Fibroblast of skin of left biceps (primary cell): Measurements from ENCODE around the gene ST3GAL5.
"Not testable (repeated sequence)": the region's sequence is repeated elsewhere in the genome, so short reads cannot be mapped to it uniquely, and the experiment has no call there.

Experiments used
- DNase-seq, 2 experiments: peaks; one replicate each; pipeline ENCODE4 v3.0.0-alpha.2; 2013; ENCODE audit warnings: low read depth in 2 of 2

The ST3GAL5 gene

DNA sequence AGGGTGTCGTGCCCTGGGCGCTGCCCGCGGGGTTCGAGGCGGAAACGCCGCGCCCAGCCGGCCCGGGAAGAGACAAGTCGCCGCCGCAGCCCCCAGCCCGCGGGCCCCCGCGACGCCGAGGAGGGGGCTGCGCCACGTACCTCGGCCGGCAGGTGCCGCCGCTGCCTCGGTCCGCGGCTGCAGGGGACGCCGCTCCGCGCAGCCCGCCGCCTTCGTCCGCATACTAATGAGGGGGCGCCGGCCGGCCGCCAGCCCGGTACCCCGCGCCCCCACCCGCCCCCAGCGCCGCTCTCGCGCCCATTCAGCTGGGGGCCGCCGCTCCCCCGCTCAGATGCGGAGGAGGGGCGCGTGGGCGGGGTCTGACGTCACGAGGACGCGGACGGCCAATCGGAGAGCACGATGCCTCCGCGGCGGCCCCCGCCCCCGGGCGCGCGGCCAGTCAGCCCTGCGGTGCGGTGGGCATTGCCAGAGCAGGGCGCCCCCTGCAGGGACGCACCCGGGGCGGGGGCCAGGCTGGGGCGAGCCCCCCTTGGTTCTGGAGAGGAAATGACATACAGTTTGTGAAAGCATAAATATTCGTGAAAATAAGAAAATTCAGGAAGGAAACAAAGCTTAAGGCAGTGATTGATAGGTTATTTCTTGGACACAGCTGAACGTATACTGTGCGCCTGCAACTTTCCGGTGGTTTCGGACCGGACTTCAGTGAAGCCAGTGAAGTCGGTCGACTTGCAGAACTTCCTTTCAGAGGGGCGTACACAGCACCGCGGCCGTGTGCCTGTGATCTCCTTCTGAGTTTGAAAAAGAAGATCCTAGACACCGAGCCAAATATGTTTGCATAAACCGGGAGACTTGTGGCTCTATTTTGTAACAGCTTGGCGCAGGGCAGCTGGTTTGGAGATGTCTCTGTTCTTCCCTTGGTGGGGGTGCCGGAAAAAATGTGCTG lies at the start of gene ST3GAL5:
ST3GAL5 (minus strand) TSS at position 307 of the 943 bp plus-strand sequence; CDS start at position 222, 85 bp downstream.
- peak in 1 of 2 experiments; percentile 65 for DNase-seq

DNA sequence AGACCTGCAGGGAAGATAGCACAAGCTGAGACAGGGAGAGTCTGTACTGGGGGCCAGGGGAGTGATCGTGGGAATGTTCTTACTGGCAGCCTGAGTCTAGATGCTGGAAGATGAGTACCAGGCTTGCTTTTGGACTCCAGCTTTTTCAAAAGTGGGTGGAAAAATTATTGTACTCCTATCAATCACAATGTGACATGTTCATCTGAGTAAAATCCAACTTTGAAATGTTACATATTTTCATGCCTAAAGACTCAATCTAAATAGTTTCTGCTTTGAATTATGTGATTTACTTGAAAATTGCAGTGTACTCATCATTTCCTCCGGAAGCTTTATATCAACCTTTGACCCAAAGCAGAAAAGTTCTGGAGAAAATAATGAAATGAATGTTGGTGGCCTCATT lies 49.7 kb upstream of the ST3GAL5 start:
- DNase-seq = no peak

DNA sequence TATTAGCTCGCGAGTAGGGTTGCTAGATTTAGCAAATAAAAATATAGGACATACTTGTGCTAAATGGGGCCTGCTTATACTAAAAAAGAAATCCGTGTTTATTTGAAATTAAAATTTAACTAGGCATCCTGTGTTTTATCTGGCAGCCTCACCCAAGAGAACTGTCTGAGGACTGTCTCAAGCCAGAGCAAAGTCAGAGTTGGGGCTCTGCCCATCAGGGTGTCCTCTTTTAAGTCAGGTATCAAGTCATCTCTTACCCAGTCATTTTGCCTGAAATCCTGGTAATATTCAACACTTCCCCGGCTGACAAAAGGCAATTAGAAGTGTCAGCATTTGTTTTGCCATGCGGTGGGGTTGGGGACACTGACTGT lies 48.3 kb upstream of the ST3GAL5 start:
- no peak for DNase-seq

DNA sequence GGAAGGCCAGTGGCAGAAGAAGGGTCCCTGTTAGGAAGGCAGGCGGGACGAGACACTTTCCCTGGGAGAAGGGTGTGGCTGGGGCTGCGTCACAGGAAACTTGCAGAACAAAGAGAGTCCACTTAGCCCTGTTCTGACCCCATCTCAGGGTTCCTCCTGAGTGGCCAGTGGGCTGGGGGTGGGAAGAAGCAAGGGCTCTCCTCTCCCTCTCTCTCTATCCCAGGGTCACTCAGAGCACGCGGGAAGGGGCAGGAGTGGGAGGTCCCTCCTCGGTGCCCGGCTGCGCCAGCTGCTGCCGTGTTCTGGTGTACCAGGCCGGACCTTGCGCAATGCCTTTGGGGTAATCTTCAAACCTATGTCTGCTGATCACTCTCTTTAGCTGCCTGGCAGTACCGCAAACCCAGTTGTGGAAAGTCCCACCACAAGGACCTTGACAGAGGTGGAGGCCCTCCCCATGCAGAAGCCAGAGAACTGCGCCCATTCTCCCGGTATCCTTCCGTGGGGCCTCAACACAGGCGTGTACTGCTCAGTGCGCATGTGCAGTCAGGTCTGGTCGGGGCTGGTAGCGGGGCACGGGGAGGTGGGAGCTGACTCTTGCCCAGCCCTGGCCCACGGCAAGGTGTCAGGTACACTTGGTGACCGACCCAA lies 47.8 kb upstream of the ST3GAL5 start:
- no peak for DNase-seq

DNA sequence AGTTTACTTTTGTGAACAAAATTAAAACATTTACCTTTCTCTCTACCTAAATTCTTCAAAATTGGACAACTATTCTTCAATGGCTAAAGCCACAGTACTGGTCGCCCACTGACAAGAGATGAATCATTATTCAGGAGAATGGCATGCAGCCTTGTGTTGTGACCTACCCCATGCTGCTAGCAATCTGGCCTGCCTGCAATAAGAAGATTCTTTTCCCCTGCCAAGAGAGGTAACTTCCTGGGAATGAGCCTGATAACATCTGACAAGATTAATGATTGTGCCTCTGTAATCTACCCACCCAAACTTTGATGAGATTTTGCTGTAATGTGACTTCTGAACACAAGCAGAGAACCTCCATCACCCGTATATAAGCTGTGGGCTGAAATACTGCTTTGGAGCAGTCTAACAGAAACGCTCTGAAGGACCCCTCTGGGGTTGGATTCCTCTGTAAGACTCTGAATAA lies 47.0 kb upstream of the ST3GAL5 start:
- DNase-seq = peak in 1 of 2 experiments; percentile 58

DNA sequence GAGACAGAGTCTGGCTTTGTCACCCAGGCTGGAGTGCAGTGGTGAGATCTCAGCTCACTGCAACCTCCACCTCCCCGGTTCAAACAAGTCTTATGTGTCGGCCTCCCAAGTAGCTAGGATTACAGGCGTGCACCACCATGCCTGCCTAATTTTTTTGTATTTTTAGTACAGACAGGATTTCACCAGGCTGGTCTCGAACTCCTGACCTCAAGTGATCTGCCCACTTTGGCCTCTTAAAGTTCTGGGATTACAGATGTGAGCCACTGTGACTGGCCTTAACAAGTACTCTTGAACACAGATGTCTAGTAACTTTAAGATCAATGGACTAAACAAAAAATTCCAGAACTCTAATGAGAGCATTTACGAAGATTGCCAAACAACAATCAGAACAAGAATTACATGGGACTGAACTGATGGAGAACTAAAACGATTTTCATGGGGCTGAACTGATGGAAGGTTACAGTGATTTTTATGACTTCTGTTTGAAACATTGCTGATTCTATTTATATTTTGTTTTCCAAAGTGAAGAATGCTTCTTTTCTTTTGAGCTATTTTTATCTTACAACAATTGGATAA lies 46.5 kb upstream of the ST3GAL5 start:
- DNase-seq = no peak

DNA sequence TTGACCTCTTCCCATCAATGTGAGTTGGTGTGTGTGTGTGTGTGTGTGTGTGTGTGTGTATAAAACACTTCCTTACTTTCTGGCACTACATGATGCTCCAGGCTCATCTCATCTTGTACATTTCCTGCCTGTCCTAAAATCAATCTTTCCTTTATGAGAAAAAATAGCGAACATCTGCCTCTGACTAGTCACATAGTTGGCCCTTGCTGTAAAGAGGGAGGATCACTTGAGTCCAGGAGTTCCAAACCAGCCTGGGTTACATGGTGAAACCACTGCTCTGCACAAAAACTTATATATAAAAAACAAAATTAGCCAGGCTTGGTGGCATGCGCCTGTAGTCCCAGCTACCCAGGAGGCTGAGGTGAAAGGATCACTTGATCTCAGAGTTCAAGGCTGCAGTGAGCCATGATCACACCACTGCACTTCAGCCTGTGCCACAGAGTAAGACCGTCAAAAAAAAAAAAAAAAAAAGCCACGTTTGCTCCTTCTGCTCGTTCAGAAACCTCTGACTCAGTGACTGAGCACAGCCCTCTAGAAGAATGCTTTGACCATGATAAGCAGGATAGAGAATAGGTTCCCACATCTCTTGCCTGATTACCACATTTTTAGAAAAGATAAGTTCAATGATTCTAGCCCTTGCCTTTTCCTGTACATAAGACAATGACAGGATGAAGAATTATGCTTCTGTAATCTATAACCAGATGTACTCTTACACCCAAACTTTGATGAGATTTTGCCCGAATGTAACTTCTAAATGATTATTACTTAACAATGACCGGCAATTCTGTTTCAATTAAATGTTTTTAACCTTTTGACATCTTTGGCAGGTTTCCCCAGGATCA lies 45.2 kb upstream of the ST3GAL5 start:
- peak; percentile 65 to 66 for DNase-seq

DNA sequence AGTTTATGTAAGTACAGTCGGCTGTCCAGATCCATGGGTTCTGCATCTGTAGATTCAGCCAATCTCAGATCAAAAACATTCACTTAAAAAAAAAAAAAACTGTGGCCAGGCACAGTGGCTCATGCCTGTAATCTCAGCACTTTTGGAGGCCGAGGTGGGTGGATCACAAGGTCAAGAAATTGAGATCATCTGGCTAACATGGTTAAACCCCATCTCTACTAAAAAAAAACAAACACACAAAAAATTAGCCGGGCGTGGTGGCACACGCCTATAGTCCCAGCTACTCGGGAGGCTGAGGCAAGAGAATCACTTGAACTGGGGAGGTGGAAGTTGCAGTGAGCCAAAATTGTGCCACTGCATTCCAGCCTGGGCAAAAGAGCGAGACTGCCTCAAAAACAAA lies 42.4 kb upstream of the ST3GAL5 start:
- DNase-seq = not testable (repeated sequence)

DNA sequence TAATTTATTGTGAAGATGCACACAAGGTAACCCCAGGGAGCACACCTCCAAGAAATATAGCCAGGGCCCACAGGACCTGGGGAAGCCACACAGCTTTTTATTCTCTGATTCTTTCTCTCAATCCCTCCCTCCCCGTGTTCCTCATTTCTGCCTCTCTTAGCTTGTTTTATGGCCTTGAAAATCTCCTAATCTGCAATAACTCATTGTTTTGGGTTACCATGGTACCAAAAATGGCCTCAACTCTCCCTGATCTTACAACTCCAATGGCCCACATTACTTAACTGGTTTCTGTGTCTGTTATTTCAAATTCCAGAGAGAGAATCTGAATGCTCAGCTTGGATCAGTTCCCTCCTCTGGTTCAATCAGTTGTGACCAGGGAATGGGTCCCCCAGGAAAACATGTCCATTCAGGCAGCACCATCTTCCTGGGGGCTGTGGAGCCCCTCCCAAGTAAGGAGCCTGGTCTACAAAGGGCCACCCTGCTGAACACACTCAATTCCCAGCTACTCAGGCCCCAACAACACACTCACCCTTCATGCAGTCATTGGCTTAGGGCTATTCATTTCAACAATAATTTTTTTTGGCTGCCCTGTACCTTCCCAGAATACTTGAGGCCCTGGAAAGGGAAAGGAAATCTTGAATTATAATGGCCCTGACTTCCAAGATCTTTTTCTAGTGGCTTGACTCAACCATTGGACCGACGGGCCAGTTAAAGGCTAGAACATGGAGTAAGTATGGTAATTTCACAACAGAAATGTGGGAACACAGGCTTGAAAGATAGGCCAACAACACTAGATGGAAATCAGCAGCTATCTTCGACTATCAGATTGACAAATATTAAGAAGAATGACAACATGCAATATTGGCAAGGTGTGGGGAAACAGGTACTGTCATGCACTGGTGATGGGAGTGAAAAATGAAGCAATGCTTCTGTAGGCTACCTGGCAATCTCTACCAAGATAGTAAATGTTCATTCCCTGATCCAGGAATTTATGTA lies 41.6 kb upstream of the ST3GAL5 start:
- no peak for DNase-seq

DNA sequence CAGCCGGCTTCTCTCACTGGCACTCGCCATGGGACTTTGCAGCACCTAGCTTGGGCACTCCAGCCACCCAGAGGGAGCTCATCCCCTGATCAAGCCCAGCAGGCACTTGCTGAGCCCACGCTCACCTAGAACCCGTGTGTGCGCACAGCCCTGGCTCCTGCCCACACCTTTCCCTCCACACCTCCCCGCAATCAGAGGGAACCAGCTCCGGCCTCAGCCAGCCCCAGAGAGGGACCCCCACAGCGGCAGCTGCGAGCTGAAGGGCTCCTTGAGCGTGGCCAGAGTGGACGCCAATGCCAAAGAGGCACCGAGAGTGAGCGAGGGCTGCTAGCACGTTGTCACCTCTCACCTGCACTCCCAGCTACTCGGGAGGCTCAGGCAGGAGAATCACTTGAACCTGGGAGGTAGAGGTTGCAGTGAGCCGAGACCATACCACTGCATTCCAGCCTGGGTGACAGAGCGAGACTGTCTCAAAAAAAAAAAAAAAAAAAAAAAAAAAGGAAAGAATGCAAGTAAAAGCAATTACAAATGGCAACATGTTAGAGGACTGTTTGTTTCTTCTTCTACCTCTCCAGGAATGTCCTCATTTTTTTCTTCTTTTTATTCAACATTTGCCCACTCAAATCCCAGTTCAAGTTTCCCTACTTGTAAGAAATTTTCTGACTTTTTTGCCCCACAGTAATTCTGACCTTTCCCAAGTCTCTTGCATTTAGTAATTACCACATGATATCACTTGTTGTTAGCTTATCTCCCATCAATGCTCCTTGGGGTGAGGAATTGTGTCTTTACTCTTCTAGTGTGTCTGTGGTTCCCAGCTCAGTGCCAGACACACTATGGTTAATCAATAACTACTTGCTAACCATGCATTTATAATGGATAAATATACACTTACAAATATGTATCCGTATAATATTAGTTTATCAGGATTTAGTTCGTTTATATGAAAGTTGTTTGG lies 40.6 kb upstream of the ST3GAL5 start:
- no peak for DNase-seq

DNA sequence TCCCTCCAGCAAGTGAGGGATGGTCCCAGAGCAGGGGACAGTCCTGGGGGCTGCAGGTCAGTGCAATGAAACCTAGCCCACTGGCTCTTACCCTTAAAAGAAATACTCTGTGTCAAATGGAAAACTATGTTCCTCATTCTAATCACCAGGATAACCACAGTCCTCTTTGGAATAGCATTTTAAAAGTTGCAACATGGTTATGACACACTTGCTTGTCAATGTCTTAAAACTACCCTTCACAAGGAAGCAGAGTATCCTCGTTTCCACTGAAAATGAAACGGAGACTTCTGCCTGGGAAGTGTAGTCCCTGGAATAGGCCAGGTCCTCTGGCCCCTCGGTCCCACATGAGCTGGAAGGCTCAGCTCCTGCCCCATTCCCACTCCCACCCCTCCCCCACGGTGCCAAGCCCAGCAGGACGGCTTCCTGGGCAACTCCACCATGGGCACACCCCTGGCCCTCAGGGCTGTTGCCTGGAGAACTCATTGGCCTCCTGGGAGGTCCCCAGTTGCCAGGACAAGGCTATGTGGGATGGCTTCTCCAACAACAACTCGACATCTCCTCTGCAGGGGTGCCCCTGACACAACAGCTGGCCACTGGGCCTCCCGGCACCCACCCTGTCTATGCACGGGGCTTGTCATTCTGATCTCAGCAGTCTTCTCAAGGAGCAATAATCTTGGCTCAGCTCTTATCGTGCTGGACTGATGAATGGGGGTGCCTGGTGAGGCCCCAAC lies 38.3 kb upstream of the ST3GAL5 start:
- DNase-seq = no peak

DNA sequence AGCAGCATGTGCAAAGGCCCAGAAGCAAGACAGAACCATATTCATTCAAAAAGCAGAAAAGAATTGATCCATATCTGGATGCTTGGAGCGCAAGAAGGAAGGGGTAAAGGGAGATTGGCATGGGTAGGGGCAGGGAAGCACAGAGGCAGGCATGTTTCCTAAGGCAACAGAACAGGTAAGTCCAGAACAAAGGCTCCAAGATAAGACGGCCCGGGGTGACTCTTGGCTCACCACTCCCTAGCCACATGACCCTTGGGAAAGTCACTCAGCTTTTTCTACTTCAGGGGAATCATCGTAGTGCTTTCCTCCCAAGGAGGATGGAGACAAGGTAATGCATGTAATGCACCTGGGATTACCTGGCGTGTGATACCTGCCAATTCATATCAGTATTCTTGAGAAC lies 37.7 kb upstream of the ST3GAL5 start:
- DNase-seq = no peak

DNA sequence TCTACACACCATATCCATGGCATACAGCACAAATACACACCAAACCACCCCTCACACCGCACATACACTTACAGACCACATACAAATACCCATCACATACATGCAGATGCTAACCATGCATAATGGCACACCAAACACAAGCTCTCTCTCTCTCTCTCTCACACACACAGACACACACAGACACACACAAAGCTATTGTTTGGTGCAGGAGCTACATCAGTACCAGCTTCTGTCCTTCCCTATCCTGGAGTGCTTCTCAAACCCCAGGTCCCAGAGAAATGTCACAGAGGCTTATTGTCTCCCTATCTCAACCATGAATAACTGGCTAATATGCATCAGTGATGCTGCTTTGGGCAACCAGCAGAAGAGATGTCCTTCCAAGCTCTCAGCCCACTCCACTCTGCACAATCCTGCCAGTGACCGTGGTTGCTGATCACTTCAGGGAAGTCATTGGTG lies 36.5 kb upstream of the ST3GAL5 start:
- no peak for DNase-seq

DNA sequence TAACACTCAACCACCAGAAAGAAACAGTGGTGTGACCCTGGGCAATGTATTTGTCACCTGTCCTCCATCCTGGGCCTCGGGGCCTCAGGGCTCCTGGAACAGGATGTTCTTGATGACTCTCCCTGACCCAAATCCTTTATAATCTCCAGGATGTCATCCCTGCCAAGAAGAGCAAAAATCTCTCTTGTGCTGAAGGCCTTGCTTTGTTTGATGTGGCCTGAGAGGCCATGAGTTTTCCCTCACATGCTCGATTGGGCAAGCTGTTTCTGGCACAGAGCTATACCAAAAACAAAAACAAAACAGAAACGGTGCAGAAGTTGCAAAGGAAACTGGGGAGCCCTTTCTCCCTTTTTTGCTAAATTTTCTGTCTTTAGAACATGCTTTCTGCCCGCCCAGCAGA lies 35.7 kb upstream of the ST3GAL5 start:
- DNase-seq = no peak

DNA sequence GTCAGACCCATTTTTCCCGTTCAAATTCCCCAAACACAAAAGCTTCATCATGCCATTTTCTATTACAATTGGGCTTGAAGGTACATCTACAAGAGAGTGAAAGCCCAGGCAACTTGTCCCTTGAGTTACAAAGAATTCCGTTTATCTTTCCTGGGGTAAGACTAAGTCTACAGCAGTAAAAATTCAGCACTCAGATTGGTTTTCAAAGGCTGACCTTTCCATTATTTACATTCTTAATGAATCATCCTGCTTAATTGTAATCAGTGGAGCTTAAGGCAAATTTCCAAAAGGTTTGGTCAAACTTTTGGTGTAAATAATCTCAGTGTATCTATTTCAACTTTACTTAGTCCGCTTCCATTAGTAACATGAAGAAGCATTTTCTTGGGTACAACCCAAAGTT lies 33.4 kb upstream of the ST3GAL5 start:
- no peak for DNase-seq

DNA sequence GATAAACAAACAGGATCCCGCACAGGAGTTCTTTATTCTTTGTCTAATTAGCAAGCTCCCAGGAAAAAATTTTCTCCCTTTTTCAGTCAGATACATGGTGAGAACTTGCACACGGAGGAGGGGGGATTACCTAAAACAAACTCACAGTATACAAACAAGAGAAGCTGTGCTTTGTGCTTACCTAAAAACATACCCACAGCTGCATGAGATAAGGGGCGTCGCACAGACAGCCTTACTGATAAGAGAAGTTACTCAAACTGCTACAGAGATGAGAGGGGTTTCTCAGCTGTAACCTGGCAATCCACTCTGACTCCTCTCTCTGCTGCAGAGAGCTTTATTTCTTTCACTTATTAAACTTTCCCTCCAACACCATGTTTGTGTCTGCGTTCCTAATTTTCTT lies 32.9 kb upstream of the ST3GAL5 start:
- DNase-seq = no peak

DNA sequence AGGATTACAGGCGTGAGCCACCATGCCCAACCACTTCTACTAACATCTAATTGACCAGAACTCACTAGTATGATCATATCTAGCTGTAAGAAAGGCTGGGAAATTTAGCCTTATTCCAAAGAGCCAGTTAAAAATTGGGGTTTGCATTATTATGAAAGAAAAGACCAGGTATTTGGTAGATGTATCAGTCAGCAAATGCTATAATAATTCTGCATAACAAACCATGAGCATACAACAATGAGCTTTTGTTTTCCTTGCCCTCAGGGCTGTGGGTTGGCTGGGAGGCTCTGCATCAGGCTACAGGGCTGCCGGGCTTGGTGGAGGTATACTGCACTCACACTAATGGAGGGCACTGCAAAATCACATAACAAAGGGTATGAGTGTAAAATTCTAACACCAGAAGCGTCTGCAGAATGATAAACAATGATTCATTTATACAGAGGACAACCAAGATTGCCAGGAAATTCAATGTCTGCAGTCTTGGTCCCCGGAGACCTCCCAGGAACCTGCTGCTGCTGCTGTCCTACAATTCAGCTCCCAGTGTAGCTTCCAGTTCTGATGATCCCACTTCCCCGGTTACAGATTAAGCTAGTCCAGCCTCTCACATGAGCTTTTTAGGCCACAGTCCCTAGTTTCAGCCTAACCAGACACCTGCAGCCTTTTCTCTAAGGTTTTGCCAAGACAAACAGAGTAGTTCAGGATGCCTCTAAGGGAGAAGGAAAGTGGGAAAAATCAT lies 32.2 kb upstream of the ST3GAL5 start:
- DNase-seq = no peak
